ENCODE results near the gene NUP37.
A peak's percentile ranks its signal among the peaks of the same experiment; 100 is the strongest.
"Not testable (repeated sequence)": the region's sequence is repeated elsewhere in the genome, so short reads cannot be mapped to it uniquely, and the experiment has no call there.

Gene NUP37

GRCh38 chr12:102119674-102120563 lies at the start of gene NUP37, which contains the start of gene PARPBP:
Gene NUP37, minus strand, starts transcription at chr12:102120114. Its CDS starts 1,596 bp downstream, at chr12:102118518.
Gene PARPBP, plus strand, starts transcription at chr12:102120183. Its CDS starts 3,706 bp downstream, at chr12:102123889.
- peak; percentile 93 for DNase-seq

GRCh38 chr12:102167821-102168604 lies 48.1 kb upstream of the NUP37 start:
- DNase-seq = no peak

GRCh38 chr12:102163383-102163782 lies 43.5 kb upstream of the NUP37 start:
- DNase-seq = no peak

- not testable (repeated sequence) for DNase-seq
These were observed 35.3 kb upstream of the NUP37 start for GRCh38 chr12:102155206-102155605.

GRCh38 chr12:102147062-102147587 lies 27.2 kb upstream of the NUP37 start:
- DNase-seq = not testable (repeated sequence)

GRCh38 chr12:102144221-102144620 lies 24.3 kb upstream of the NUP37 start:
- no peak for DNase-seq

GRCh38 chr12:102142866-102143373 lies 23.0 kb upstream of the NUP37 start:
- not testable (repeated sequence) for DNase-seq

GRCh38 chr12:102137619-102138018 lies 17.7 kb upstream of the NUP37 start:
- not testable (repeated sequence) for DNase-seq

- DNase-seq = not testable (repeated sequence)
These were observed 11.5 kb upstream of the NUP37 start for GRCh38 chr12:102131442-102131841.

- DNase-seq = not testable (repeated sequence)
These were observed 10.8 kb upstream of the NUP37 start for GRCh38 chr12:102130720-102131119.

- DNase-seq = not testable (repeated sequence)
These were observed 1.4 kb upstream of the NUP37 start for GRCh38 chr12:102121328-102121727.

GRCh38 chr12:102120886-102121285 lies 972 bp upstream of the NUP37 start:
- no peak for DNase-seq

- DNase-seq = no peak
These were observed 605 bp upstream of the NUP37 start for GRCh38 chr12:102120564-102120873.

- DNase-seq = no peak
These were observed 1.0 kb downstream of the NUP37 start for GRCh38 chr12:102118874-102119273.

GRCh38 chr12:102116392-102116791 lies 3.5 kb downstream of the NUP37 start:
- DNase-seq = no peak

GRCh38 chr12:102114212-102114611 lies 5.7 kb downstream of the NUP37 start:
- no peak for DNase-seq

- no peak for DNase-seq
These were observed 9.1 kb downstream of the NUP37 start for GRCh38 chr12:102110782-102111181.

GRCh38 chr12:102107970-102108369 lies 11.9 kb downstream of the NUP37 start:
- no peak for DNase-seq

GRCh38 chr12:102106905-102107304 lies 13.0 kb downstream of the NUP37 start:
- no peak for DNase-seq

- no peak for DNase-seq
These were observed 23.1 kb downstream of the NUP37 start for GRCh38 chr12:102096855-102097254.

- peak; percentile 2 for DNase-seq
These were observed 24.1 kb downstream of the NUP37 start for GRCh38 chr12:102095677-102096263.

- no peak for DNase-seq
These were observed 26.6 kb downstream of the NUP37 start for GRCh38 chr12:102093319-102093718.
